OCI-LY3 (cell line): ENCODE data around the gene ANP32B.
"Not testable (repeated sequence)": the region's sequence is repeated elsewhere in the genome, so short reads cannot be mapped to it uniquely, and the experiment has no call there.

Experiments used
- H2AFZ ChIP-seq: fragments of 200-600, 300-600 bp; shearing (Covaris generic); 2 replicates; pipeline ENCODE4 v1.6.0; 2014; ENCODE audit warnings: antibody characterized with exemption, low read depth, low read length
- H3K27ac ChIP-seq: fragments of 200-600, 300-600 bp; sonication (generic); 2 replicates; pipeline ENCODE4 v1.5.1; 2014; ENCODE audit warnings: mild to moderate bottlenecking, low read length, moderate library complexity, mixed read lengths
- H3K27me3 ChIP-seq: fragments of 200-600, 300-600 bp; sonication (generic); 2 replicates; pipeline ENCODE4 v1.6.1; 2014; ENCODE audit warnings: low read depth, low read length, mixed read lengths
- H3K36me3 ChIP-seq: fragments of 200-600, 300-600 bp; sonication (generic); replicated peaks from 2 replicates; pipeline ENCODE3; 2014; ENCODE audit warnings: low read depth, low read length, mixed read lengths
- H3K4me1 ChIP-seq: fragments of 300-600, 200-600 bp; sonication (generic); 2 replicates; pipeline ENCODE4 v1.6.1; 2014; ENCODE audit warnings: low read length, mixed read lengths
- H3K4me2 ChIP-seq: fragments of 200-600, 300-600 bp; sonication (generic); 2 replicates; pipeline ENCODE4 v1.6.1; 2014; ENCODE audit warnings: low read length, mixed read lengths
- H3K4me3 ChIP-seq: fragments of 300-600, 200-600 bp; sonication (generic); 2 replicates; pipeline ENCODE4 v1.5.1; 2014; ENCODE audit warnings: antibody characterized with exemption, mild to moderate bottlenecking, low read length, moderate library complexity
- H3K79me2 ChIP-seq: fragments of 300-600, 200-600 bp; shearing (Covaris generic); 2 replicates; pipeline ENCODE4 v1.6.1; 2014; ENCODE audit warnings: mild to moderate bottlenecking, low read length, mixed read lengths
- H3K9ac ChIP-seq: fragments of 300-600, 200-600 bp; shearing (Covaris generic); 2 replicates; pipeline ENCODE4 v1.6.0; 2014; ENCODE audit warnings: mild to moderate bottlenecking, low read length, moderate library complexity
- H3K9me3 ChIP-seq: fragments of 200-600, 300-600 bp; shearing (Covaris generic); 2 replicates; pipeline ENCODE4 v1.6.1; 2014; ENCODE audit warnings: low read length, mixed read lengths; ENCODE audit not compliant: insufficient read depth
- H4K20me1 ChIP-seq: fragments of 200-600, 300-600 bp; sonication (generic); 2 replicates; pipeline ENCODE4 v1.6.1; 2016; ENCODE audit warnings: low read length, mixed read lengths; ENCODE audit not compliant: insufficient read depth
- CTCF ChIP-seq: fragments of 200-600, 300-600 bp; sonication (generic); IDR thresholded peaks from 2 replicates; pipeline ENCODE4 v1.5.1; 2014; ENCODE audit warnings: antibody characterized with exemption, low read length, low read depth
- EZH2phosphoT487 ChIP-seq: fragments of 200-600 bp; shearing (Covaris generic); IDR thresholded peaks from 2 replicates; pipeline ENCODE4 v1.6.1; 2018; ENCODE audit warnings: antibody characterized with exemption, mixed run types, low read depth

The ANP32B gene

GRCh38 chr9:97994703-97995102, 11.6 kb downstream of the ANP32B start:
- Histone ChIP-seq H3K36me3 (peaks cover 49% of the 10 kb centered on the region), H3K27ac (no peak overlapping the region), H3K79me2 (peaks cover 98% of the 10 kb centered on the region), H3K9ac (no peak overlapping the region), H3K4me2 (no peak overlapping the region), H3K27me3 (no peaks in the 10 kb centered on the region), H4K20me1 (peaks cover 84% of the 10 kb centered on the region), H3K9me3 (no peaks in the 10 kb centered on the region), H3K4me1 (peaks cover 23% of the 10 kb centered on the region), H3K4me3 (no peak overlapping the region), H2AFZ (no peak overlapping the region)
- TF ChIP-seq CTCF (no peak), EZH2phosphoT487 (no peak)

GRCh38 chr9:97996676-97997075, 13.5 kb downstream of the ANP32B start:
- Histone ChIP-seq H3K79me2 (peaks cover 97% of the 10 kb centered on the region), H3K4me1 (peaks cover 17% of the 10 kb centered on the region), H4K20me1 (peaks cover 74% of the 10 kb centered on the region), H3K36me3 (peaks cover 63% of the 10 kb centered on the region)
- not testable (repeated sequence) for H3K27ac ChIP-seq, H3K4me2 ChIP-seq, H3K4me3 ChIP-seq, H2AFZ ChIP-seq, H3K9ac ChIP-seq, H3K9me3 ChIP-seq, H3K27me3 ChIP-seq

GRCh38 chr9:97997330-97998276, 14.5 kb downstream of the ANP32B start:
- Histone ChIP-seq H3K36me3 (peaks cover 72% of the 10 kb centered on the region), H4K20me1 (peaks cover 69% of the 10 kb centered on the region), H3K79me2 (peaks cover 97% of the 10 kb centered on the region), H2AFZ (no peak overlapping the region), H3K27ac (no peak overlapping the region), H3K27me3 (no peaks in the 10 kb centered on the region), H3K4me2 (no peak overlapping the region), H3K9me3 (no peaks in the 10 kb centered on the region), H3K4me3 (no peak overlapping the region), H3K4me1 (peaks cover 8% of the 10 kb centered on the region), H3K9ac (no peak overlapping the region)
- TF ChIP-seq EZH2phosphoT487 (no peak), CTCF (no peak)

GRCh38 chr9:98002808-98003207, 19.7 kb downstream of the ANP32B start:
- TF ChIP-seq EZH2phosphoT487 = no peak
- no peak for TF ChIP-seq CTCF
- H3K27me3 ChIP-seq = no peaks in the 10 kb centered on the region
- H3K4me2 ChIP-seq = no peak overlapping the region
- no peak overlapping the region for H3K27ac ChIP-seq
- peaks cover 46% of the 10 kb centered on the region for H4K20me1 ChIP-seq
- H2AFZ ChIP-seq = no peak overlapping the region
- H3K9me3 ChIP-seq = no peaks in the 10 kb centered on the region
- H3K4me3 ChIP-seq = no peak overlapping the region
- no peak overlapping the region for H3K9ac ChIP-seq
- peaks cover 79% of the 10 kb centered on the region for H3K36me3 ChIP-seq
- H3K79me2 ChIP-seq = peaks cover 97% of the 10 kb centered on the region
- H3K4me1 ChIP-seq = peaks cover 8% of the 10 kb centered on the region; the same call in 1 of the 2 replicates
